Endothelial cell (in vitro differentiated cells): ENCODE measurements around the gene ABCA9. TPM values are rescaled to one million over a fixed set of nuclear protein-coding genes. Genes with fewer than 3 reads are reported as not detected.
"Not testable (repeated sequence)": the region's sequence is repeated elsewhere in the genome, so short reads cannot be mapped to it uniquely, and the experiment has no call there.

Source experiments
- DNase-seq: peaks from one replicate; pipeline ENCODE4 v3.0.0; 2021; ENCODE audit warnings: low spot score
- H3K27ac Mint-ChIP-seq: one replicate; pipeline ENCODE4 v1.8.0; 2021; ENCODE audit warnings: mixed read lengths, inconsistent platforms; ENCODE audit not compliant: unreplicated experiment
- H3K27me3 Mint-ChIP-seq: one replicate; pipeline ENCODE4 v1.8.0; 2021; ENCODE audit warnings: mild to moderate bottlenecking, moderate library complexity, mixed read lengths, inconsistent platforms; ENCODE audit not compliant: unreplicated experiment
- H3K36me3 Mint-ChIP-seq: one replicate; pipeline ENCODE4 v1.8.0; 2021; ENCODE audit warnings: mild to moderate bottlenecking, low read depth, mixed read lengths, inconsistent platforms; ENCODE audit not compliant: unreplicated experiment
- H3K4me1 Mint-ChIP-seq: one replicate; pipeline ENCODE4 v1.8.0; 2021; ENCODE audit warnings: mild to moderate bottlenecking, mixed read lengths, inconsistent platforms; ENCODE audit not compliant: unreplicated experiment
- H3K4me3 Mint-ChIP-seq: one replicate; pipeline ENCODE4 v1.8.0; 2021; ENCODE audit warnings: mild to moderate bottlenecking, mixed read lengths, inconsistent platforms; ENCODE audit not compliant: unreplicated experiment
- H3K9me3 Mint-ChIP-seq: one replicate; pipeline ENCODE4 v1.8.0; 2021; ENCODE audit warnings: mixed read lengths, inconsistent platforms; ENCODE audit not compliant: unreplicated experiment
- total RNA-seq: library from RNA; stranded (reverse); fragmentation: NEBNext Ultra II Directional; extraction: Animal tissue kit (Norgen Biotek cat#: 25700); gene quantifications from one replicate; pipeline ENCODE4 v1.2.1, GENCODE V29; 2021; ENCODE audit not compliant: unreplicated experiment
- TF ChIP-seq, protein P1 (sequence below): fragments of 200-600 bp; sonication (generic); IDR thresholded peaks from one replicate; pipeline ENCODE4 v1.5.0; 2021; ENCODE audit warnings: antibody characterized with exemption; ENCODE audit not compliant: unreplicated experiment

Gene ABCA9
- total RNA-seq, 1 donor from 2014 or later: 0.23 TPM

DNA sequence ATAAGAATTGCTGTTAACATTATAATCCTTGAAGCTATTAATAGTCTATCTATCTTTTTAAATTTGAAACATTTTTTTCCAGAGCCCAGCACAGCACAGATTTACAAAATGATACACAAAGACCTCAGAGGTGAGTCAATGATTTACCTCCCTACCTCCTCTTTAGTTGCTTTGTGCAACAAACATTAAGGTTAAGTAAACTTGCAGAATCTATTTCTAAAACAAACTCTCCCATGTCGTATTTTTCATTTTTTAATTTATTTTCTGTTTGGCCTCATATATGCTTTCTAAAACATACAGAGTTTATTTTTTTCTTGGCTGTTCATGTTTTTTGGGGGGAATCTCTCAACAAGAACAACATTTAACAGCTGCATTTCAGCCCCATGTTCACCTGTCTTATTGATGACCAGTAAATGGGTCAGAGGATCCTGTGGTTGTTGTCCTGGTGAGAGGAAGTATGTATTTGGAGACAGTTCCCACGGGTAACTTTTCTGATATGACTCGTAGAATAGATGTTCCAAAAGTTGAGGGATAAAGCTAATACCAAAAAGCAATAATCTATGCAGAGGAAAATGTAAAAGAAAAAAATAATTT, 42.6 kb downstream of the ABCA9 start:
- H3K9me3 Mint-ChIP-seq: no peaks in the 10 kb centered on the region
- H3K27me3 Mint-ChIP-seq: no peaks in the 10 kb centered on the region
- H3K27ac Mint-ChIP-seq: no peak overlapping the region
- TF ChIP-seq, protein P1, sequence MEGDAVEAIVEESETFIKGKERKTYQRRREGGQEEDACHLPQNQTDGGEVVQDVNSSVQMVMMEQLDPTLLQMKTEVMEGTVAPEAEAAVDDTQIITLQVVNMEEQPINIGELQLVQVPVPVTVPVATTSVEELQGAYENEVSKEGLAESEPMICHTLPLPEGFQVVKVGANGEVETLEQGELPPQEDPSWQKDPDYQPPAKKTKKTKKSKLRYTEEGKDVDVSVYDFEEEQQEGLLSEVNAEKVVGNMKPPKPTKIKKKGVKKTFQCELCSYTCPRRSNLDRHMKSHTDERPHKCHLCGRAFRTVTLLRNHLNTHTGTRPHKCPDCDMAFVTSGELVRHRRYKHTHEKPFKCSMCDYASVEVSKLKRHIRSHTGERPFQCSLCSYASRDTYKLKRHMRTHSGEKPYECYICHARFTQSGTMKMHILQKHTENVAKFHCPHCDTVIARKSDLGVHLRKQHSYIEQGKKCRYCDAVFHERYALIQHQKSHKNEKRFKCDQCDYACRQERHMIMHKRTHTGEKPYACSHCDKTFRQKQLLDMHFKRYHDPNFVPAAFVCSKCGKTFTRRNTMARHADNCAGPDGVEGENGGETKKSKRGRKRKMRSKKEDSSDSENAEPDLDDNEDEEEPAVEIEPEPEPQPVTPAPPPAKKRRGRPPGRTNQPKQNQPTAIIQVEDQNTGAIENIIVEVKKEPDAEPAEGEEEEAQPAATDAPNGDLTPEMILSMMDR: no peak
- H3K36me3 Mint-ChIP-seq: peaks cover 12% of the 10 kb centered on the region
- no peak for DNase-seq
- H3K4me3 Mint-ChIP-seq: no peak overlapping the region
- H3K4me1 Mint-ChIP-seq: peaks cover 4% of the 10 kb centered on the region

DNA sequence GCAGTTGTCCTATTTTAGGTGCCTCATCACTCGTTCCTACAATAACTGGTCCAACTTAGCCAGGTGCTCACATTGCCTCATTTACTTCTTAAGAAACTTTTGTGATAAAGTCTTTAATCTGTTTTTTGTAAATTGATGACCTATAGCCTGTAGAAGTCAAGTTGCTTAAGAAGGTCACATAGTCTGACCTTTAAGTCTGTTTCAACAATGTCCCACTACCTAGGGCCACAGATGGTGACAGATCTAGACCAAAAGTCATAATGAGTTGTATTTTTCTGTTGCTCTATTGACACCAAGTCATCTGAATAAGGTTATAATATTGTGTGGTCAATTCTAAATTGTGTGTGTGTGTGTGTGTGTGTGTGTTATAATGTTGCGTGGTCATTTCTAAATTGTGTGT, 45.1 kb downstream of the ABCA9 start:
- H3K27me3 Mint-ChIP-seq: no peaks in the 10 kb centered on the region
- H3K27ac Mint-ChIP-seq: no peak overlapping the region
- DNase-seq: no peak
- TF ChIP-seq, protein P1: no peak
- H3K4me3 Mint-ChIP-seq: no peak overlapping the region
- H3K9me3 Mint-ChIP-seq: no peaks in the 10 kb centered on the region
- H3K36me3 Mint-ChIP-seq: peaks cover 10% of the 10 kb centered on the region
- H3K4me1 Mint-ChIP-seq: peaks cover 4% of the 10 kb centered on the region

DNA sequence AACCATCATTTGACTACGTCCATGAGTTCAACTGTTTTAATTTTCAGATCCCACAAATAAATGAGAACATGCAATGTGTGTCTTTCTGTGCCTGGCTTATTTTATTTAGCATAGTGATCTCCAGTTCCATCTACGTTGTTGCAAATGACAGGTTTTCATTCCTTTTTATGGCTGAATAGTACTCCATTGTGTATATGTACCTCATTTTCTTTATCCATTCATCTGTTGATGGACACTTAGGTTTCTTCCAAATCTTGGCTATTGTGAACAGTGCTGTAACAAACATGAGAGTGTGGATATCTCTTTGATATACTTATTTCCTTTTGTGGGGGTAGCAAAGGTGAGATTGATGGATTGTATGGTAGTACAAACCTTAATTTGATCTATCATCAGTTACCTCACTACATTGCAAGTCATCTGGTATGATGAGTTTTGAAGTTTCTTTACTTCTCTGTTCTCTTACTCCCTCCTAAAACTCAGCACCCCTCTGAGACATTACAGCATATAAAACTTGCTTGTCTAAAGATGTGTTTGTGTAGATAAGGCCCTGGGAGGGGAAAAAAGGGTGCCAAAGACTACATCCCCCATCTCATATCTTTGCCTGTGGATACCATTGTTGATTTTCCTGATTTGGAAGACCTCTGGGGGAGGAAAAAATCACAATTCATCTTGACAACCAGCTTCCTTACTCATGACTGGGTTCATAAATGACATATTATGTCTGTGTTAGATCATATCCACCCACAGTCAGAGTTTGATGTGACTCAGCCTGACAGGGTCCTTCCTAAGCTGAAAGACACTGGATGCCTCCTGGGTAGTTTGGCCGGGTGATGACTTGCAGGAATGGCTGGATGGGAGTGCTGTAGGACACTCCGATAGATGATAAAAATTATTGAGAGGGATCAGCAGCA, 47.6 kb downstream of the ABCA9 start:
- DNase-seq: no peak
- no peaks in the 10 kb centered on the region for H3K9me3 Mint-ChIP-seq
- H3K4me1 Mint-ChIP-seq: peaks cover 3% of the 10 kb centered on the region
- TF ChIP-seq, protein P1: no peak
- no peaks in the 10 kb centered on the region for H3K27me3 Mint-ChIP-seq
- no peak overlapping the region for H3K27ac Mint-ChIP-seq
- H3K36me3 Mint-ChIP-seq: peaks cover 10% of the 10 kb centered on the region
- H3K4me3 Mint-ChIP-seq: no peak overlapping the region

DNA sequence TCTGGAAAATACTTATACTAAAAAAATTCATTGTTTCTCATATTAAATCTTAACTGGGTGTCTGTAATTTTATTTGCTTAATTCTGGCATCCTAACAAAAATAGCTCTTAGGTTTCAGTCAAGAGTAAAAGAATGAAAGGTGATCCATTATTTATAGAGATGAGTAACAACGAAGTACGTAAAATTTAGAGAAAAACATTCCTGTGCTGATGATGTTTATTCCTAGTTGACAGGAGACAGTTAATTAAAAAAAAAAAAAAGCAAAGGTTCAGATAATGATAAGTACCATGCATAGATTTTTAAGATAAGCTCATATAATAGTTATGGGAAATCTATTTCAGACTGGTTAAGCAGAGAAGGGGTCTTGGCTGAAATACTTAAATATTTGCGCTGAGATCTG, 50.8 kb downstream of the ABCA9 start:
- no peak for DNase-seq
- H3K27ac Mint-ChIP-seq: no peak overlapping the region
- H3K4me1 Mint-ChIP-seq: no peaks in the 10 kb centered on the region
- H3K36me3 Mint-ChIP-seq: peaks cover 18% of the 10 kb centered on the region
- no peak overlapping the region for H3K4me3 Mint-ChIP-seq
- no peaks in the 10 kb centered on the region for H3K27me3 Mint-ChIP-seq
- TF ChIP-seq, protein P1: no peak
- H3K9me3 Mint-ChIP-seq: no peaks in the 10 kb centered on the region

DNA sequence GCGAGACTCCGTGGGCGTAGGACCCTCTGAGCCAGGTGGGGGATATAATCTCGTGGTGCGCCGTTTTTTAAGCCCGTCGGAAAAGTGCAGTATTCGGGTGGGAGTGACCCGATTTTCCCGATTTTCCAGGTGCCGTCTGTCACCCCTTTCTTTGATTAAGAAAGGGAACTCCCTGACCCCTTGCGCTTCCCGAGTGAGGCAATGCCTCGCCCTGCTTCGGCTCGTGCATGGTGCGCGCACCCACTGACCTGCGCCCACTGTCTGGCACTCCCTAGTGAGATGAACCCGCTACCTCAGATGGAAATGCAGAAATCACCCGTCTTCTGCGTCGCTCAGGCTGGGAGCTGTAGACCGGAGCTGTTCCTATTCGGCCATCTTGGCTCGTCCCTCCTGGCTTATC, 56.0 kb downstream of the ABCA9 start:
- DNase-seq, H3K9me3 Mint-ChIP-seq: not testable (repeated sequence)

DNA sequence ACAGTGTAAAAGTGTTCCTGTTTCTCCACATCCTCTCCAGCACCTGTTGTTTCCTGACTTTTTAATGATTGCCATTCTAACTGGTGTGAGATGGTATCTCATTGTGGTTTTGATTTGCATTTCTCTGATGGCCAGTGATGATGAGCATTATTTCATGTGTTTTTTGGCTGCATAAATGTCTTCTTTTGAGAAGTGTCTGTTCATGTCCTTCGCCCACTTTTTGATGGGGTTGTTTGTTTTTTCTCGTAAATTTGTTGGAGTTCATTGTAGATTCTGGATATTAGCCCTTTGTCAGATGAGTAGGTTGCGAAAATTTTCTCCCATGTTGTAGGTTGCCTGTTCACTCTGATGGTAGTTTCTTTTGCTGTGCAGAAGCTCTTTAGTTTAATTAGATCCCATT, 61.0 kb downstream of the ABCA9 start:
- not testable (repeated sequence) for DNase-seq, H3K4me1 Mint-ChIP-seq, H3K27ac Mint-ChIP-seq, H3K9me3 Mint-ChIP-seq, H3K27me3 Mint-ChIP-seq, H3K36me3 Mint-ChIP-seq, H3K4me3 Mint-ChIP-seq

More for the DNA sequence above, 56.0 kb downstream of the ABCA9 start:
- not testable (repeated sequence) for H3K27me3 Mint-ChIP-seq, H3K4me3 Mint-ChIP-seq, H3K36me3 Mint-ChIP-seq, H3K4me1 Mint-ChIP-seq, H3K27ac Mint-ChIP-seq
